ENCODE measurements around the gene MRPS2.

GRCh38 chr9:135461936-135462335, 38.5 kb upstream of the MRPS2 start:
- TF ChIP-seq CTCF (IDR thresholded peaks at IDR 0.05 in 8 of 11, conservative IDR thresholded peaks at IDR 0.05 in 3 of 11), result no peak
- no peak for TF ChIP-seq POLR2A (IDR thresholded peaks at IDR 0.05)
- no peak for TF ChIP-seq POLR2AphosphoS5 (IDR thresholded peaks at IDR 0.05)

All from spleen (tissue), 7 donors.